Fibroblast of upper back skin (primary cell): Measurements from ENCODE around the gene RNF130.
A peak's percentile ranks its signal among the peaks of the same experiment; 100 is the strongest.

Experiments
- DNase-seq: peaks from one replicate; pipeline ENCODE4 v3.0.0-alpha.2; 2013

The RNF130 gene, protein sequence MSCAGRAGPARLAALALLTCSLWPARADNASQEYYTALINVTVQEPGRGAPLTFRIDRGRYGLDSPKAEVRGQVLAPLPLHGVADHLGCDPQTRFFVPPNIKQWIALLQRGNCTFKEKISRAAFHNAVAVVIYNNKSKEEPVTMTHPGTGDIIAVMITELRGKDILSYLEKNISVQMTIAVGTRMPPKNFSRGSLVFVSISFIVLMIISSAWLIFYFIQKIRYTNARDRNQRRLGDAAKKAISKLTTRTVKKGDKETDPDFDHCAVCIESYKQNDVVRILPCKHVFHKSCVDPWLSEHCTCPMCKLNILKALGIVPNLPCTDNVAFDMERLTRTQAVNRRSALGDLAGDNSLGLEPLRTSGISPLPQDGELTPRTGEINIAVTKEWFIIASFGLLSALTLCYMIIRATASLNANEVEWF

GRCh38 chr5:180071531-180072255 lies at the start of gene RNF130:
RNF130 (minus strand) TSS chr5:180071759; CDS start chr5:180071702, 57 bp downstream.
- DNase-seq: peak; percentile 94

- DNase-seq: no peak
These were observed 48.9 kb upstream of the RNF130 start for GRCh38 chr5:180120237-180121101.

GRCh38 chr5:180119903-180120236 lies 48.3 kb upstream of the RNF130 start:
- DNase-seq: no peak

GRCh38 chr5:180119031-180119902 lies 47.7 kb upstream of the RNF130 start:
- no peak for DNase-seq

- no peak for DNase-seq
These were observed 46.8 kb upstream of the RNF130 start for GRCh38 chr5:180118391-180118791.

DNA sequence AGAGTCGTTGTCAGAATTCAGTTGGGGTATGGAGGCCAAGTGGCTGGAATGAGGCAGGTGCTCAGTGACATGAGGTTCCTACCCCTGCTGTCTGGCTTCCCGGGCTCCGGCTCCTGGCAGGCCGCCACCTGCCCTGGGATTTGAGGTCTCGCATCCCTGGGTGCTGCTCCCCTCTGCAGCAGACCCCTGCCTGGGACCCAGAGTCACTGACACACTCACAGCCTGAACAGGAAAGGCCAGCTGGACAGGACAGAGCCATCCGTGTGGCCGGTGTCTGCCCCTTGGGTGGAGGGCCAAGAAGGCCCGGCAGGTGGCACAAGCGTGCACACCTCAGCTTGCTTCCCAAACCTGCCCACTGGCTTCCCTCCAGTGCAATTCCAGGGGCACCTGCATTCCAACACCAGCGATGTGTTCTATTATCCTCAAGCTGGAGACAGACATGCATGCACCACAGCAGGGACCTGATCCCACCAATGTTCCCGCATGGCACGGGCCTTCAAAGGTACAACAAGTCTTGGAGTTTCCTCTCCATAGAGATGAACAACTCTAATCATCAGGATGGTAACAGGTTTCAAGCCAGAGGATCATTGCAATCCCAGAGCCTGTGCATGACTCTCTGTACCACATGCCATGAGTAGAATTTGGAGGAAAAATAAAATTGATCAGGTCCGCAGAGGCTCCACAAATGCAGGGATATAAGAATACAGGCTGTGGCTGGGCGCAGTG lies 45.6 kb upstream of the RNF130 start:
- DNase-seq: no peak

DNA sequence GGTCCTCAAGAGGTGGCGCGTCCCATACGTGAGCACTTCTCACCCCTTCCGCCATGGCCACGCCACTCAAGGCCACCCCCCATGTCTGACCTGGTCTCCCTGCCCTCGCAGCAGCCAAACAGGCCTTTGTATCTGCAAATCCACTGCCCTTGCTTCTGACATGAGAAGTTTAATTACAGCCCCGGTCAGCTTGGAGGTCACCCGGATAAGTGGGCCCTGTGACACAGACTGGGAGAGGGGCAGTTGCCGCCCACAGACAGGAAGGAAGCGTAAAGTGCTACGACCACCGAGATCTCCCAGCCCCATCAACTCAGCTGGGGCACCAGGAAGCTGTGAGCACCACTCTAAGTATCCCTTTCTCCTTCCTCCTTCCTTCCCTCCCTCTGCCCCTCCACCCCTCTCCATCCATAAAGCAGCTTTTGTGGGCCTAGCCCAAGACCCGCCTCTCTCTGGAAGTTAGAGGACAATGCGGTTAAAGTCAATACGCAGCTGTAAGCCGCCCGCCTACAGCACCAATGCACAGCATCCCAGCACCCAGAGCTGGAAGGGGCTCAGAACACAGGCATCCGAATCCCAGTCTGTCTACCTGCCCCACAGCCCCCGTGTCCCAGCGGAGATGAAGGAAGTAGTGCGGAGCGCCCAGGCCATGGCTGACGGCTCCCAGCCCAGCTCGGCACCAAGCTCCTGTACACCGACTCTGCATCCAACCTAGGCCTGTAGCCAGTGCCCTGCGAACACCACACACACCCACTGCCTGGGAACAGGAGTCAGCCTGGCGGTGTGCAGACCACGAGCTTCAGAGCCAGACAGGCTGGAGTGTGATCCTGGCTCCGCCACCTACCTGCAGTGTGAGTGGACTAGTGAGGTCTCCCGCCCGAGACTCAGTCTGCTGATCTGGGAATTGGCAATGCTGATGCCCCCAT lies 44.8 kb upstream of the RNF130 start:
- DNase-seq: no peak

DNA sequence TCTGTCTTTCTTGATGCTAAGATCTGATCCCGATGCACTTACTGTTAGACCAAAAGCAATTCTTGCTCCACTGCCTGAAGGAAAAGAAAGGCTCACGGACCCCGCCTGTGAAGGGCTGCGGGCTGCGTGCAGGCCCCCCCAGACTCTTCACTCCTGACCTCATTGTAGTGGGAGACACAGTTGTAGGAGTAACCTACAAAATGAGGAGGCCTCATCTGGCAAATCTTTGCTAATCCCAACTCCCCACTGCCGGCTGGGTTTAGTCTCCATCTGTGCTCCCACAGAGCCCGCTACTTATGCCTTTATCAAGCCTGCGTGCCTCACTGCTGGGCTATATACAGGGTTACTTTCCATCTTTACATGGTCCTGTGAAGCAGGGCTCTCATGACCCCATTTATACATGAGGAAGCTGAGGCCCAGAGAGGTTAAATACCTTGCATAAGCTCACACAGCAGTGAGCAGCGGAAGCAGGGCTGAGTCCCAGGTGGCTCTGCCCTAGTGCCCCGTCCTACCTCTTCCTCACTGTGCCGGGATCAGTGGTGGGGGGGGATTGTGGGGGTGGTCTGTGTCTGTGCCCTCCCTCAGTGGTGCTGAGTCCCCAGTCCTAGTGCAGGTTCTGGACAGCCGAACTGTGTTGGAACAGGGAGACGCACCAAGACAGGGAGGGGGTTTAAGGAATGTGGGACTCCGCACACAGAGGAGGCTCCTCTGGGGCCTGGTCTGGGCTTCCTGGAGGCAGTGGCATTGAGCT lies 43.9 kb upstream of the RNF130 start:
- no peak for DNase-seq

DNA sequence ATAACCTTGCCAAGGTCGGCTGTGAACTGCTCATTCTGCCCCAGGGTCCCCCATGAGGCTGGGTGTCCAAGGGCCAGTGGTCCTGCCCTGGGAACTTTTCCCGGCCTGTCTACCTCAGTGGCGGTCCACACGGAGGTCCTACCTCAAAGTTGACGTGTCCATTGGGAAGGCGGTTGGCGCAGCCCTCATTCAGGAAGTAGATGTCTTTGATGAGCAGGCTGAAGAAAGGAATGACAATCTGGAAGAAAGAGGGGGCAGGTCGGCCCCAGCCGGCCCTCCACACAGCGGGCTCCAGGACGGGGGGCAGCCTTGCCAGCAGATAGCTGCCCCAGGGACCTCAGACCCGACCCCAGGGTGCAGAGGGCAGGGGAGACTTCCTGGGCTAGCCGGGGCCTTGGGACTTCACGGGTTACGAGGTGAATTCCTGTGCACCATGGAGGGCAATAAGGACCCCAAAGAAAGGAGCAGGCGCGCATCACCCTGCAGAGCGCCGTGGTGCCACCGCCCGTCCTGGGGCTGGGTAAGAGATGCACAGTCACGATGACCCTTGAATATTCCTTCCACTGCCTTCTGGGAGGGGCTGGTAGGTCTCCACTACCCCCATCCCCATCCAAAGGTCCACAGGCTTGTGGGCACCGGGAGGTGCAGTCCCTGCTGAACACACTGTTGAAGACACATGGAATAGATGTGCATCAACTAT lies 42.9 kb upstream of the RNF130 start:
- no peak for DNase-seq

DNA sequence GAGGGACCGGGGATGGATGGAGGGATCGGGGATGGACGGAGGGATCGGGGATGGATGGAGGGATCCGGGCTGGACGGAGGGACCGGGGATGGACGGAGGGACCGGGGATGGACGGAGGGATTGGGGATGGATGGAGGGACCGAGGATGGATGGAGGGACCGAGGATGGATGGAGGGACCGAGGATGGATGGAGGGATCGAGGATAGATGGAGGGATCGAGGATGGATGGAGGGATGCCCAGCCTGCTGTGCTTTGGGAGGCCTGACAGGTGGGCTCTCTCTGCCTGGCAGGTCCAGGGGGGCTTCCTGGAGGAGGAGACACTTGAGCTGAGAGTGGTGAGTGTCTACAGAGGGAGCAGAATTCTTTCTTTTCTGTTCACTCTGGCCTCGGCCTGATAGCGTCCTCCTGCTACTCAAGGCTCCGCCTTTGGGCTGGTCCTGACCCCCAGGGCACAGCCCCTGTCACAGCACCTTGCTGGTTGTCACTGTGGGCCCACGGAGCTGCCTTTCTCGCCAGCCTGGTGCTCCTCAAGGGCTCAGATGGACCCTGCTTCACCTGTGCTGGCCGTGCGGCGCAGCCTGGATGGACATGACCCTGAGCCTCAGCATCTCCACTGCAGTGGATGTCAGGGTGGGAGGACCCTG lies 42.2 kb upstream of the RNF130 start:
- no peak for DNase-seq

DNA sequence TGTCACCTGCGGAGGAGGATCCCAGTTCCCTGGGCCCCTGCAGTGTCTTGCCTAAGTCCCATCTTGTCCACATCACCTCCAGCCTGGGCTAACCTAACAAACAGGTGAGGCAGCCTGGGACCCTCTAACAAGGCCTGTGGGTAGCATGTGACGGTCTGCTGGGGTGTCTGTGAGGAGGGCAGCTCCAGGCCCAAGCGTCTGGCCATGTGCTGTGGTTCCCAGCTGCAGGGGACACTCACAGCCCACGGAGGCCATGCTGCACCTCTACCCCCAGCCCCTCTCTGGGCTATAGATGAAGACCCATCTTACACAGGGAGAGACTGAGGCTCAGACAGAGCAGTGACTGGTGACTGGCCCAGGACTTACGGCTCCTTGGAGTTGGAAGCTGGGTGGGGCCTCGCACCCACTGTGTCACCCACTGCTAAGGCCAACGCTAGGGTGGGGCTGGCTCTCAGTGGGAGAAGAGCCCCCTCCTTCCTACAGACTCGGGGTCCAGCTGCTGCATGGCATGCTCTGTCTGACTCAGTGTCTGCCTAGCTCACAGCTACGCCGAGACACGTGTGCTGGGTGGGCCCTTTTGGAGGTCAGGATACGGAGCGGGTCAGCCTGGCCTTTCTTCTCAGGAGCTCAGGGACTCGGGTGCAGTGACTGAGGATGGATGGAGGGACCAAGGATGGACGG lies 40.8 kb upstream of the RNF130 start:
- no peak for DNase-seq

DNA sequence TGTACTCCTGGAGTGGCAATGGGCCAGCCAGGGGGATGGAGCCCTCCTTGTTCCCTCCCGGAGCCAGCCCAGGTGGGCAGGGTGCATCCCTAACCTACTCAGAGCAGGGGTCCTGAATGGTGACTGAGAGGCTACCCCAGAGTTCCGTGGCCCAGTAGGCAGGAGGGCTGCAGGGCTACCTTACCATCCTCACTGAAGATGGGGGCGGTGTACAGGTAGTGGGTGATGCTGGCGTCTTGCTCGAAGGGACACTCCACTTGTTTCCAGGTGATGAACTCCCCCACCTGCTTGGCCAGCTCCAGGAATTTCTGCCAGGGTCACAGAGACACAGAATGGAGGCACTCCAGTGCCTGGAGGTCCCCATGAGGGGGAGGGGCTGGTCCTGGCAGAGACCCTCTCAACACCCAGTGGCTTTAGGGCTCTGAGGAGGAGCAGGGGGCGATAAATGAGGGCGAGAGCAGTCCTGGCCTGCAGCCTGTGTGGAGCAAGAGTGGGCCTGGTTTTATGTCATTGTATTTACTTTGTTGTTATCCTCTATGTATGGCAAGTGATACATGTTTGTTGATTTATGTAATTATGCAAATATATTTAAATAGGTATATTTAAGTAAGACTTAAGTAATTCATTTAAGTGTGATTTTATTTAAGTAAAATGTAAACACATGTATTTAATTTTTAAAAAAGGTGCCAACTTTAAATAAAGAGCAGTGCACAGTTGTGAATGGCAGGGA lies 39.9 kb upstream of the RNF130 start:
- no peak for DNase-seq

DNA sequence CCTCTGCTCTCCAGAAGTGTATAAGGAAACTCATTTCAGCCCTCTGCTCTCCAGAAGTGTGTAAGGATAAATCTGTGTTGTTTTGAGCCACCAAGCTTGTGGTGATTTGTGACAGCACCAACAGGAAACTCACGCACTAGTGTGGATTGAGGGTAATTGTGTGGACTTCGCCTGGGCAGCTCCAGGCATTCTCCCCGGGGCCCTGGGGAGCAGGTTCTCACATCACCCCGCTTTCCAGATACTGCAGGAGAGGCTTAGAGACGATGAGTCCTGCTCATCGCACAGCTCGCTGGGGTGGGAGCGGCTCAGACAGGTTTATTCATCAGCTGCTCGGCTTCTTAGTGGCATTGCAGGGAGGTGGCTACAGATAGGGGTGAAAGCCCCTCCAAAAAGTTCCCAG lies 38.4 kb upstream of the RNF130 start:
- DNase-seq: no peak

- no peak for DNase-seq
These were observed 35.4 kb upstream of the RNF130 start for GRCh38 chr5:180107005-180107404.

DNA sequence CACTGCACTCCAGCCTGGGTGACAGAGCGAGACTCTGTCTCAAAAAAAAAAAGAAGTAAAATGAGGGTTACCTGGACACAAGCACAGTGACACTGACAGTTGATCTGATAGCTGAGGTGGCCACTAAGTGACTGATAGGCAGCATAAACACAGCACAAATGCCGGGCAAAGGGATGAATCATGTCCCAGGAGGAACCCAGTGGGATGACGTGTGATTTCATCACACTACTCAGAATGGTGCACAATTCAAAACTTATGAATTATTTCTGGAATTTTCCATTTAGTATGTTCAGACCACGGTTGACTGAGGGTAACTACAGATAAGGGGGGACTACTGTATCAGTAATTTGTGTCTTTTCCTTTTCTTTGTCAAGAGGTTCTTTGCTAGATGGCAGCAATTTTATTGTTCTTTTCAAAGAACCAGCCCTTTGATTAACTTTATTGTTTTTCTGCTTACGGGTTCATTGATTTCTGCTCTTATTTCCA lies 34.3 kb upstream of the RNF130 start:
- DNase-seq: peak; percentile 25

DNA sequence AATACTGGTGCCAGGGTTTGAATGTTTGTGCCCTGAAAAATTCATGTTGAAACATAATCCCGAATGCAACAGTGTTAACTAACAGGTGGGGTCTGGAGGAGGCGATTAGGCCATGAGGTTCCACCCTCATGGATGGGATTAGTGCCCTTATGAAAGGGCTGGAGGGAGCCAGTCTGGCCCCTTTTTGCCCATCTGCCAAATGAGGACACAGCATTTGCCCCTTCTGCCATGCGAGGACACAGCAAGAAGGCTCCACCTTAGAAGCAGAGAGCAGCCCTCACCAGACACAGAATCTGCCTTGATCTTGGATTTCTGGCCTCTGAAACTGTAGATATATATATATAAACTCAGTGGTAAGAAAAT lies 32.6 kb upstream of the RNF130 start:
- DNase-seq: no peak

DNA sequence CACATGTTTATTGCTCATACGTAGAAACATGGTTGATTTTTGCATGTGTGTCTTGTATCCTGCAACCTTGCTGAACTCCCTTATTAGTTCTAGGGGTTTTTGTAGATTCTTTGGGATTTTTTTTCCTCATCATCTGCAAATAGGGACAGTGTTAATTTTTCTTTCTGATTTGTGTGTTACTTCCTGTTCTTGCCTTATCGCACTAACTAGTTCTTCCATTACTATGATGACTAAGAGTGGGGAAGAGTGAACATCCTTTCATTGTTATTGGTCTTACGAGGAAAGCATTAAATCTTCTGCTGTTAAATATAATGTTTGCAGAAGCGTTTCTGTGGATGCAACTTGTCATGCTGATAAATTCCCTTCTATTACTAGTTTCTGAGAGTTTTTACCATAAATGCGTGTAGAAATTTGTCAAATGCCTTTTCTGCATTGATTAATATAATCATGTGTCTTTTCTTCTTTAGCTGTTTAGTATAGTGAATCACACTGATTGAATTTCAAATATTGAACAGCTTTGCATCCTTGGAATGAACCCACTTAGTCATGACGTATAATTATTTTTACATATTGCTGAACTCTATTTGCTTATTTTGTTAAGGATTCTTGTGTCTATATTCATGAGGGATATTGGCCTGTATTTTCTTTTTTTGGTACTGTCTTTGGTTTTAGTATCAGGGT lies 32.1 kb upstream of the RNF130 start:
- DNase-seq: no peak
